Activated naive CD8-positive, alpha-beta T cell treated with anti-CD3 and anti-CD28 coated beads, Interleukin-2, amount 50 U/mL, for 16 hours (primary cell): ENCODE measurements around the gene GRIK4.

ENCODE experiments used
- DNase-seq: peaks from one replicate; pipeline ENCODE4 v3.0.0-alpha.2; 2020; ENCODE audit warnings: low read depth, low spot score

Gene GRIK4

GRCh38 chr11:120668537-120668936 is 157.0 kb downstream of the GRIK4 start:
- no peak for DNase-seq

- DNase-seq: no peak
Measured at GRCh38 chr11:120674542-120674941, 163.0 kb downstream of the GRIK4 start.

GRCh38 chr11:120675171-120675570 is 163.6 kb downstream of the GRIK4 start:
- no peak for DNase-seq

- DNase-seq: no peak
Measured at GRCh38 chr11:120676991-120677390, 165.4 kb downstream of the GRIK4 start.

GRCh38 chr11:120680322-120680721 is 168.8 kb downstream of the GRIK4 start:
- no peak for DNase-seq

GRCh38 chr11:120681434-120682331 is 170.1 kb downstream of the GRIK4 start:
- no peak for DNase-seq

- no peak for DNase-seq
Measured at GRCh38 chr11:120682332-120682649, 170.7 kb downstream of the GRIK4 start.

GRCh38 chr11:120682866-120683265 is 171.3 kb downstream of the GRIK4 start:
- DNase-seq: no peak

- DNase-seq: no peak
Measured at GRCh38 chr11:120686516-120686915, 175.0 kb downstream of the GRIK4 start.

GRCh38 chr11:120688163-120688562 is 176.6 kb downstream of the GRIK4 start:
- DNase-seq: no peak

- DNase-seq: no peak
Measured at GRCh38 chr11:120689596-120690275, 178.2 kb downstream of the GRIK4 start.

- DNase-seq: no peak
Measured at GRCh38 chr11:120690406-120690805, 178.9 kb downstream of the GRIK4 start.

GRCh38 chr11:120694726-120695125 is 183.2 kb downstream of the GRIK4 start:
- no peak for DNase-seq

GRCh38 chr11:120695426-120695825 is 183.9 kb downstream of the GRIK4 start:
- DNase-seq: no peak

GRCh38 chr11:120695939-120696338 is 184.4 kb downstream of the GRIK4 start:
- DNase-seq: no peak

- no peak for DNase-seq
Measured at GRCh38 chr11:120696597-120697218, 185.2 kb downstream of the GRIK4 start.

GRCh38 chr11:120698918-120699317 is 187.4 kb downstream of the GRIK4 start:
- no peak for DNase-seq

- no peak for DNase-seq
Measured at GRCh38 chr11:120702656-120703055, 191.1 kb downstream of the GRIK4 start.

GRCh38 chr11:120703358-120704152 is 192.0 kb downstream of the GRIK4 start:
- DNase-seq: no peak

- no peak for DNase-seq
Measured at GRCh38 chr11:120704256-120704750, 192.8 kb downstream of the GRIK4 start.

- DNase-seq: no peak
Measured at GRCh38 chr11:120706257-120706656, 194.7 kb downstream of the GRIK4 start.

- no peak for DNase-seq
Measured at GRCh38 chr11:120707098-120707497, 195.6 kb downstream of the GRIK4 start.
